HTR-8/SVneo (cell line): ENCODE measurements around the gene CUEDC2.
A peak's percentile ranks its signal among the peaks of the same experiment; 100 is the strongest.

Source experiments
- DNase-seq: peaks from one replicate; pipeline ENCODE4 v3.0.0; 2011; ENCODE audit warnings: low spot score, mixed read lengths; ENCODE audit not compliant: insufficient read length
- FAIRE-seq: peaks from 2 replicates; lab custom pipeline; 2011; peaks lifted over from hg19 to GRCh38; lab: Jason Lieb, UNC

The CUEDC2 gene

DNA sequence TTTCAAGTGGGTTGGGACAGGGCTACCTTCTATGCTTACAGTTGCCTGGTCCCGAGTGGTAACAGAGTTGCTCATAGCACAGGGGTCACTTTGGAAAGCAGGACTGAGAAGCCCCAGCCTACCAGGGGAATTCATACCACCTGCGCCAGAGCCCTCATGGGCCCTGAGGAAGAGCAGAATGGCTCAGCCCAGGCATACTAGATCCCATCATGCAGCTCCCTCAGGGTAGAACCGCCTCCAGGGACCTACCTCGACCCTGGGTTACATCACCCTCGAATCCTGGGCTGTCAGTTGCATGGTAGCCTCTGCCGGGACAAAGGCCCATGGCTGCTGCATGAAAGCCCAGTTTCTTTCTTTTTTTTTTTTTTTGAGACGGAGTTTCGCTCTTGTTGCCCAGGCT, 2.9 kb downstream of the CUEDC2 start:
- FAIRE-seq (no peak), DNase-seq (no peak)

GRCh38 chr10:102426803-102427287, 5.5 kb downstream of the CUEDC2 start:
- FAIRE-seq (no peak), DNase-seq (no peak)

DNA sequence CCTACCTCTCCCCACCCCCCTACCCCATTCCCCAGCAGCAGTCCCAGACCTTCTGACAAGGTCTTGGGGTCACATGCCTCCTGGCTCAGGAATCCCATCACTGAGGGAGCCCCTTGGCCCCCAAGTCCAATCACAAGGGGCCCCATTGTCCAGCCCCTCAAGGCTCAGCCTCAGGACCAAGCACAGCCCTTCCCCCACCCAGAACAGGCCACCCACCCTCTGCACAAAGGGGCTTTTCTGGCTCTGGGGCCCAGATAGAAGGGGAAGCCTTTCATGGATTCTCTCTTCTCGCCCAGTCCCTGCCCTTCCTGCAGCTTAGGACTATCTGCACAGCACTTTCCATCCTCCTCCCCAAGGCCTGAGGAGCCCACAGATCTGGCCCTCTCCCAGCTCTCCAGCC, 6.9 kb downstream of the CUEDC2 start:
- FAIRE-seq: no peak
- DNase-seq: no peak

GRCh38 chr10:102424916-102425315, 7.5 kb downstream of the CUEDC2 start:
- FAIRE-seq (no peak), DNase-seq (no peak)

GRCh38 chr10:102424145-102424544, 8.2 kb downstream of the CUEDC2 start:
- FAIRE-seq (no peak), DNase-seq (no peak)

- FAIRE-seq: no peak
- DNase-seq: no peak
Measured at GRCh38 chr10:102423372-102423968, 8.9 kb downstream of the CUEDC2 start.

GRCh38 chr10:102422545-102423129, 9.7 kb downstream of the CUEDC2 start:
- DNase-seq: no peak

DNA sequence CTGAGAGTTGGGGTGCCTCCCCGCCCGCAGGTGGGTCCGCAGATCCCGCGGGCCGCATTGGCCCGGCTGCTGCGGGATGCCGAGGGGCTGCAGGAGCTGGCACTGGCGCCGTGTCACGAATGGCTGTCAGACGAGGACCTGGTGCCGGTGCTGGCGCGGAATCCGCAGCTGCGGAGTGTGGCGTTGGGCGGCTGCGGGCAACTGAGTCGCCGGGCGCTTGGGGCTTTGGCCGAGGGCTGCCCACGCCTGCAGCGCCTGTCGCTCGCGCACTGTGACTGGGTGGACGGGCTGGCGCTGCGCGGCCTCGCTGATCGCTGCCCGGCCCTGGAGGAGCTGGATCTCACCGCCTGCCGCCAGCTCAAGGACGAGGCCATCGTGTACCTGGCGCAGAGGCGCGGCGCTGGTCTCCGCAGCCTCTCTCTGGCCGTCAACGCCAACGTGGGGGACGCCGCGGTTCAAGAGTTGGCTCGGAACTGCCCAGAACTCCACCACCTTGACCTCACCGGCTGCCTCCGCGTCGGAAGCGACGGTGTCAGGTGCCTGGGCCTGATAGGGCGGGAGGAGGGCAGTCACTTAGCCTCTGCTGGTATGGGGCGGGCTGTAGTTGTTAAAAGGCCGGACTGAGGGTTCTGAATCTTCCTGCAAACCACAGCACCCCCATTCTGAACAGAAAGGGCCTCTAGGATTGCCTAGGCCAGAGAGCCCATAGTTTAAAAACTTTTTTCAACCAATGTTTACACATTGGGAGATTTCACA, 10.4 kb downstream of the CUEDC2 start:
- FAIRE-seq: peak; percentile 4
- DNase-seq: no peak

More at GRCh38 chr10:102422545-102423129, 9.7 kb downstream of the CUEDC2 start:
- no peak for FAIRE-seq

DNA sequence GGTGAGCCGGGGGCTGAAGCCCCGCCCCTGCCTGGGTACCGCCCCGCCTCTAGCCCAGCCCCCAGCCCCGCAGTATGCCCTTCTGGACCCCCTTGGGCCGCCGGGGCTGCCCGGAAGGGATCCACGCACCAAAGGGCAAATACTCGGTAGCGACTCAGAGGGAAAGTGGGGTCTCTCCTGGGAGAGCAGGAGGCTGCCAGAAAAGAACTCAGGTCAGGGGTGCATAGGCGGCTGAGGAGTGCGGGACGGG, 10.9 kb downstream of the CUEDC2 start:
- FAIRE-seq (no peak), DNase-seq (no peak)

- peak; percentile 86 for FAIRE-seq
- DNase-seq: peak; percentile 94
Measured at GRCh38 chr10:102420714-102421506, 11.5 kb downstream of the CUEDC2 start, which contains the start of gene FBXL15. Gene FBXL15, plus strand, starts transcription at chr10:102420836. Its CDS starts 294 bp downstream, at chr10:102421130.

GRCh38 chr10:102420181-102420713, 12.1 kb downstream of the CUEDC2 start:
- no peak for FAIRE-seq
- DNase-seq: no peak

GRCh38 chr10:102419269-102420180, 12.8 kb downstream of the CUEDC2 start:
- FAIRE-seq (peak; percentile 72), DNase-seq (peak; percentile 49)

DNA sequence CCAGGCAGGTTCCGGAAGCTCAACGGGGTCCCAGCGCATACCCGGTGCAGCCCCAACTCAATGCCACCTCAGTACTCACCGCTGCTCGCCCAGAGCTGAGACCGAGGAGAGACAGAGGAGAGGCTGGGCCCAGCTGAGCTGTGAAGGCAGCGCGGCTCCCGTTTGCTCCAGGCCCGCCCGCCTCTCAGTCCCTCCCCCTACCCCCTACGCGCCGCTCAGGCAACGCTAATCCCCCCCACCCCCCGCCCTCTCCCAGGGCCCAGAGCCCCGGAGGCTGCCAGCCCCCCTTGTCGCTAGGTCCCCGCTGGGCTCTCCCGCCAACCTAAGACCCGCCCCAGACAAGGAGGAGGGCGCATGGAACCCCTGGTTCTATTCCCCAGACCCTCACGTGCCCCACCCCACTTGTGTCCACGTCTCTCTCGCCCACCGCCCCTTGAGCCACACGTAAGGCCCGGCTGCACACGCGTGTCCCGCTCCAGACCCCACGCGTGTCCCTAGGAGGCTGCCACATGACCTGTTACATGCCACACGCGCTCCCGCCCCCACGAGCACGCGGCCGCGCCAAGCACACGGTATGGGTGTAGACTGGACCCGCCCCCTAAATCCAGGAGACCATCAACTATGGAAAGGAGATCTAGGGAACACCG, 13.6 kb downstream of the CUEDC2 start, which contains the start of gene PSD:
TSS of gene PSD (minus strand) at position 164 of the 647 bp plus-strand sequence. CDS start 1,747 bp downstream, outside the sequence.
- DNase-seq (no peak), FAIRE-seq (no peak)

DNA sequence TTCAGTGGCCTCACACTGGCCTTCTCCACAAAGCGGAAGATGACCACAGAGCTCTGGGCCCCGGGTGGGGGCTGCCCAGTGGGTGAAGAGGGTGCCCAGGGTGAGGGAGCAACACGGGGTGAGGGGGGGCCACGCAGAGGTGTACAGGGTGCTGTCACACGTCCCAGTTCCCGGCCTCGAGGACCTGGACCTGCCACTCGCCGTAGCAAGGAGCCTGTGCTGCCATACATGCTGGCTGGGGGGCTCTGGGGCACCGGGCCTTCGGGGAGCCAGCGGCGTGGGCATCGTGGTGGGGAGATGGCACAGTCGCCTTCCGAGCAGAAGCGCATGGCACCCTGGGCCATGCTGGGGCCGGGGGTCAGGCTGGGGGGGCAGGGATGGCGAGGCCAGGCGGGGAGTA, 15.7 kb downstream of the CUEDC2 start:
- DNase-seq (no peak), FAIRE-seq (no peak)

- FAIRE-seq (no peak), DNase-seq (no peak)
Measured at GRCh38 chr10:102416283-102416682, 16.1 kb downstream of the CUEDC2 start.

DNA sequence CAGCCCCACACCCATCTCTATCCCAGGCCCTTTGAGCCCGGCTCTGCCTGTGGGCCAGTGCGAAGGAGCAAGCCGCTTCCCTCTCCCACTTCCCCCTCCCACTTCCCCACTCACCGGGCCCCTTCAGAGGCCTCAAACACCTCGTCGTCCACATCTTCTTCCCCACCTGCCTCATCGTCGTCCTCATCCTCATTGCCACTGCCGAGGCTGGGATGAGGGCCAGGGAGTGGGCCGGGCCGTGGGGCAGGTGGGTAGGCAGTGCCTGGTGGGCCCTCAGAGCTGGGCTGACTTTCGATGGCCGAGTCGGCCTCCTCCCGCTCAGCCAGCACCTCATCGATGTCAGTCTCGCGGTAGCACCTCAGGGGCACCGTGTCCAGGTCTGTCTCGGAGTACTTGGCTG, 17.6 kb downstream of the CUEDC2 start:
- DNase-seq (no peak), FAIRE-seq (no peak)

DNA sequence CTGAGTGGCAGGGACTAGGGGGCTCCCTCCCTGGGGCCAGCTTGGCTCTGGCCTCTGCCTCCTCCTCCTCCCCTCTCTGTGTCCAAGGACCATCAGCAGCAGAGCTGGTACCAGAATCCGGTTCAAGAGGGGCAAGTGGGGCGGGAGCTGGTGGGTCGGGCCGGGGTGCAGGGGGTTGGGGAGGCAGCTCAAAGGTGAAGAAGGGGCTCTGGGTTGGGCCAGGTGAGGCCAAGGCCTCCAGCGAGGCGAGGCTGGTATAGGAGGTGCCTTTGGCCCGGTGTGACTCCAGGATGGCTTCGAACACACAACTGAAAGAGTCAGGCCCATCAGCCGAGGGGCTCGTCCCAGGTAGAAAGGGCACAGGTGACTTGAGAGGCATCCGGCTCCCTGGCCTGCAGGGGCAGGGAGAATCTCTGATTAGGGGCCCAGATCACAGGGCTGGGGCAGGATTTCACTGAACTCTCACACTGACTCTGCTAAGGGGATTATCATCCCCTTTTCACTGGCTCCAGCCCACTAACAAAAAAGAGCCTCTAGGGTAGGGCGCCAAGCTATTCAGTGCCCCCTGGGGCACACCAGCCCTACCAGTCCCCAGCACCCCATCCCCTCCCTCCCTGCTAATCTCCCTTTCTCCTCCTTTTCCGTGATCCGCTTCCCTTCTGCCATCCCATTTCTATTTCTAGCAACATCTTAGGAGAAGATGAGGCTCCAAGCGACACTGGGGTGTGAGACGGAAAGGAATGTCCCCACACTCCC, 18.4 kb downstream of the CUEDC2 start:
- DNase-seq (no peak), FAIRE-seq (no peak)

DNA sequence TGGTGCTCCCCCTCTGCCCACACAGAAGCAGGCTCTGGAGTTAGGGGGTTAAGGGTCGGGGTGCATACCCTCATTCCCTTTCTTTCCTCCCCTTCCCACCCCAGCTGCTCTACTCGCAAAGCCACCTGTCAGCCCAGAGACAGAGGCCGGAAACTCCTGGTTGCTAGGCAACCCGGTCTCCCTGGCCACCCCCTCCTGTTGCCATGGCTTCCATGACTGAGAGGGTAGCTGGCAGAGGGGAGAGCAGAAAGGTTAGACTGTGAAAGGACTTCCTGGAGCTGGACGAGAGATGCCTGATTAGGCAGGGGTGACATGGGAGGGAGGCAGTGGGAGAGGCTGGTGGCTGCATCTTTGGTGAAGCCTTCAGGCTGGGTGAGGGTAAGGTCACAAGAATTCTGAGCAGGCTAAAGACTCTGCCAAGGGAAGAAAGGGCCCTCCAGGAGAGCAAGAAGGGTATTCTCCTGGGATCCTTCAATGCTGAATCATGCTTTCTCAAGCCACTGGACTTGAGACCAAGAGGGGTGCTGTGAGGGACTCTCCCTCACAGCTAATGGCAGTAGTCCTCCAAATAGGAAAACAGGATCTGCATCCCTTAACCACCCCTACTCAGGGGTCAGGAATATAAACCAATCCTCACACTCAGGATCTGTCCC, 19.2 kb downstream of the CUEDC2 start:
- DNase-seq: no peak
- no peak for FAIRE-seq
